Natural killer cell (primary cell): ENCODE data around the gene MEGF6. TPM values are rescaled to one million over a fixed set of nuclear protein-coding genes. Genes with fewer than 3 reads are reported as not detected.

Experiments used
- ATAC-seq, 3 donors: fragments of 150-1000 bp in 2 of 3; fragments of 200-7000 bp in 1 of 3; cut with Tn5 transposase; 1 replicate in 1 of 3; 2 replicates in 2 of 3; pipeline ENCODE4 v1.10.0; 2021; ENCODE audit warnings: mild to moderate bottlenecking in 2 of 3, moderate library complexity in 2 of 3
- DNase-seq, 2 donors: peaks; one replicate each; pipeline versions ENCODE4 v3.0.0 to v3.0.0-alpha.2; 2013 to 2021; ENCODE audit warnings: mixed read lengths in 1 of 2
- H3K27ac ChIP-seq: one replicate; pipeline ENCODE4 v1.5.1; 2013; ENCODE audit warnings: mild to moderate bottlenecking, low read length
- H3K27me3 ChIP-seq: one replicate; pipeline ENCODE4 v1.6.1; 2013; ENCODE audit warnings: low read length; ENCODE audit not compliant: control insufficient read depth, insufficient read depth
- H3K36me3 ChIP-seq: one replicate; pipeline ENCODE4 v1.6.1; 2013; ENCODE audit warnings: low read length; ENCODE audit not compliant: control insufficient read depth, insufficient read depth
- H3K4me1 ChIP-seq: one replicate; pipeline ENCODE4 v1.6.1; 2013; ENCODE audit warnings: low read length; ENCODE audit not compliant: control insufficient read depth, insufficient read depth
- H3K4me3 ChIP-seq: one replicate; pipeline ENCODE4 v1.5.1; 2013; ENCODE audit warnings: low read length
- H3K9me3 ChIP-seq: one replicate; pipeline ENCODE4 v1.6.1; 2013; ENCODE audit warnings: low read length; ENCODE audit not compliant: control insufficient read depth, insufficient read depth
- H3K27ac Mint-ChIP-seq, 2 donors: one replicate each; pipeline ENCODE4 v1.8.0; 2022; ENCODE audit warnings: mild to moderate bottlenecking in 2 of 2, mixed read lengths in 2 of 2, moderate library complexity in 1 of 2
- H3K27me3 Mint-ChIP-seq, 2 donors: one replicate each; pipeline ENCODE4 v1.8.0; 2022; ENCODE audit warnings: low read depth in 2 of 2, mixed read lengths in 2 of 2
- H3K36me3 Mint-ChIP-seq: one replicate; pipeline ENCODE4 v1.8.0; 2022; ENCODE audit warnings: mixed read lengths
- H3K4me1 Mint-ChIP-seq, 2 donors: one replicate each; pipeline ENCODE4 v1.8.0; 2022; ENCODE audit warnings: mixed read lengths in 2 of 2
- H3K4me3 Mint-ChIP-seq: one replicate; pipeline ENCODE4 v1.8.0; 2022; ENCODE audit warnings: mild to moderate bottlenecking, moderate library complexity, mixed read lengths
- H3K9me3 Mint-ChIP-seq, 2 donors: one replicate each; pipeline ENCODE4 v1.8.0; 2022; ENCODE audit warnings: mixed read lengths in 2 of 2
- WGBS: methylation state at CpG from one replicate; pipeline ENCODE4 v1.1.7; 2013; ENCODE audit warnings: missing lambda C conversion rate; ENCODE audit not compliant: insufficient coverage; 5-methylcytosine and 5-hydroxymethylcytosine counted together
- intact Hi-C: fragments of 100-400 bp; cut with micrococcal nuclease; formaldehyde crosslinking; loops from one replicate; pipeline ENCODE4 v1.14.2; 2022
- total RNA-seq, 4 donors: library from RNA; stranded (reverse); fragments of 120-200 nt in 1 of 4; gene quantifications; one replicate each; pipeline versions ENCODE4 v1.2.3 to v1.2.4, GENCODE V29; 2013 to 2022
- TF ChIP-seq, protein P1 (sequence below): fragments of 200-600 bp; IDR thresholded peaks from one replicate; pipeline ENCODE4 v1.8.0; 2022; ENCODE audit warnings: antibody characterized with exemption

The MEGF6 gene
- total RNA-seq, 3 donors from 2014 or later (not counting 1 experiment from before 2014, with no cell fraction given): 3.1 to 15.6 (median 5.1) TPM

GRCh38 chr1:3466366-3467075, 144.8 kb downstream of the MEGF6 start:
- Mint-ChIP-seq H3K4me3 (no peak overlapping the region), H3K9me3 (no peaks in the 10 kb centered on the region), H3K27ac (no peak overlapping the region), H3K36me3 (no peaks in the 10 kb centered on the region), H3K27me3 (no peaks in the 10 kb centered on the region), H3K4me1 (no peaks in the 10 kb centered on the region)
- intact Hi-C loops: no loop called here
- no peak for DNase-seq
- no peak for ATAC-seq
- no peak overlapping the region for H3K4me3 ChIP-seq
- no peaks in the 10 kb centered on the region for H3K4me1 ChIP-seq
- no peaks in the 10 kb centered on the region for H3K27me3 ChIP-seq
- TF ChIP-seq, protein P1, sequence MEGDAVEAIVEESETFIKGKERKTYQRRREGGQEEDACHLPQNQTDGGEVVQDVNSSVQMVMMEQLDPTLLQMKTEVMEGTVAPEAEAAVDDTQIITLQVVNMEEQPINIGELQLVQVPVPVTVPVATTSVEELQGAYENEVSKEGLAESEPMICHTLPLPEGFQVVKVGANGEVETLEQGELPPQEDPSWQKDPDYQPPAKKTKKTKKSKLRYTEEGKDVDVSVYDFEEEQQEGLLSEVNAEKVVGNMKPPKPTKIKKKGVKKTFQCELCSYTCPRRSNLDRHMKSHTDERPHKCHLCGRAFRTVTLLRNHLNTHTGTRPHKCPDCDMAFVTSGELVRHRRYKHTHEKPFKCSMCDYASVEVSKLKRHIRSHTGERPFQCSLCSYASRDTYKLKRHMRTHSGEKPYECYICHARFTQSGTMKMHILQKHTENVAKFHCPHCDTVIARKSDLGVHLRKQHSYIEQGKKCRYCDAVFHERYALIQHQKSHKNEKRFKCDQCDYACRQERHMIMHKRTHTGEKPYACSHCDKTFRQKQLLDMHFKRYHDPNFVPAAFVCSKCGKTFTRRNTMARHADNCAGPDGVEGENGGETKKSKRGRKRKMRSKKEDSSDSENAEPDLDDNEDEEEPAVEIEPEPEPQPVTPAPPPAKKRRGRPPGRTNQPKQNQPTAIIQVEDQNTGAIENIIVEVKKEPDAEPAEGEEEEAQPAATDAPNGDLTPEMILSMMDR: no peak
- no peaks in the 10 kb centered on the region for H3K36me3 ChIP-seq
- WGBS: 87% methylated on average over 16 of the region's 16 CpGs
- no peaks in the 10 kb centered on the region for H3K9me3 ChIP-seq
- H3K27ac ChIP-seq: no peak overlapping the region

- Mint-ChIP-seq H3K27me3 (no peaks in the 10 kb centered on the region), H3K9me3 (no peaks in the 10 kb centered on the region), H3K4me3 (no peak overlapping the region), H3K4me1 (no peaks in the 10 kb centered on the region), H3K36me3 (no peaks in the 10 kb centered on the region), H3K27ac (no peak overlapping the region)
- Histone ChIP-seq H3K4me1 (no peaks in the 10 kb centered on the region), H3K9me3 (no peaks in the 10 kb centered on the region), H3K36me3 (no peaks in the 10 kb centered on the region), H3K4me3 (no peak overlapping the region), H3K27ac (no peak overlapping the region), H3K27me3 (no peaks in the 10 kb centered on the region)
- ATAC-seq: no peak
- WGBS: 38% methylated on average over 17 of the region's 17 CpGs
- TF ChIP-seq, protein P1: no peak
- intact Hi-C loops: no loop called here
- no peak for DNase-seq
Measured at GRCh38 chr1:3465935-3466321, 145.4 kb downstream of the MEGF6 start.

DNA sequence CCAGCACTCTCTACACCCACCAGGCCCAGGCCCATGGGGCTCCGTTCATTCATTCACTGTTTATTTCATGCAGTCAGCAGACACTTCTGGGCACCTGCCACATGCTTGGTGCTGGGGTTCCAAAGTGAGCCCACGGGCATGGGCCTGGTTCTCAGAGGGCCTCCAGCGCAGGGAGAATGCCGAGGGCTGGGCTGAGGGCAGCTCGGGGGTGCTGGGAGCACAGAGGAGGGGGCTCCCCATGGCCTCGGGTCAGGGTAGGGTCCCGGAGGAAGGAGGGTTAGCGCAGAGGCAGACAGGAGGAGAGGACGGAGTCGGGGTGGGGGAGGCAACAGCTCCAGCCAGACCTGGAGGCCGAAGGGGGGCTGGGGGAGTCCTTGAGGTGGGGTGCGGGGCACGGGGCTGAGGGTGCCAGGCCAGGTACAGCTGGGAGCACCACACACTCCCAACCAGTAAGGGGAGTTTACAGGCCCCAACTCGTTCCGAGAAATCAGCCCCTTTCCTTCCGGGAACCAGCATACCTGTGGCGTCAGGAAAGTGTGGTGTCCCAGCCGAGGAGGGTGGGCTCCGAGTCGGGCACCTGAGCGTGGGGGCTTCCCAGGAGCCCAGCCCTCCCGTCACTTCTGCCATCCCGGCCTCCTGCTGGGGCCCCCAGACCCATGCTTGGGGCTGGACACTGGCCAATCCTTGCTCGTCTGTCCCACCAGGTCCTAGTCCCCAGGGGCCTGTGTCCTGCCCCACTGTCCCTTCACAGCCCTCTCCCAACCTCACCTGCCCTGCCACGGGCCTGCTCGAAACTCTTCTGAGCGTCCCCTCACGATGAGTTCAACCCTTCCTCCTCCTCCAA, 146.0 kb downstream of the MEGF6 start:
- TF ChIP-seq, protein P1: no peak
- Histone ChIP-seq H3K27ac (no peak overlapping the region), H3K4me1 (no peaks in the 10 kb centered on the region), H3K27me3 (no peaks in the 10 kb centered on the region), H3K9me3 (no peaks in the 10 kb centered on the region), H3K4me3 (no peak overlapping the region), H3K36me3 (no peaks in the 10 kb centered on the region)
- DNase-seq (no peak), ATAC-seq (no peak)
- H3K9me3 Mint-ChIP-seq: no peaks in the 10 kb centered on the region
- no peaks in the 10 kb centered on the region for H3K36me3 Mint-ChIP-seq
- H3K27ac Mint-ChIP-seq: no peak overlapping the region
- H3K27me3 Mint-ChIP-seq: no peaks in the 10 kb centered on the region
- intact Hi-C loops: no loop called here
- H3K4me3 Mint-ChIP-seq: no peak overlapping the region
- H3K4me1 Mint-ChIP-seq: no peaks in the 10 kb centered on the region
- WGBS: 89% methylated on average over 28 of the region's 28 CpGs
